Upper lobe of left lung (tissue), 4 donors: ENCODE data around the gene BEST1.

Experiments used
- POLR2A ChIP-seq, 4 donors: fragments of 450-650 bp; IDR thresholded peaks; one replicate each; pipeline ENCODE4 v1.5.1; 2016 to 2017; ENCODE audit warnings: antibody characterized with exemption in 4 of 4, mild to moderate bottlenecking in 2 of 4
- TF ChIP-seq, protein P1 (sequence below), 6 experiments: fragments of 450-650 bp in 4 of 6; fragments of 200-600 bp in 2 of 6; sonication (generic) in 2 of 6; IDR thresholded peaks; one replicate each; pipeline ENCODE4 v1.5.1; 2016 to 2019; ENCODE audit warnings: antibody characterized with exemption in 6 of 6

GRCh38 chr11:61964666-61965271, 14.6 kb downstream of the BEST1 start:
- peak in 1 of 4 donors; percentile 5 for TF ChIP-seq POLR2A (IDR thresholded peaks at IDR 0.05)
- TF ChIP-seq, protein P1, sequence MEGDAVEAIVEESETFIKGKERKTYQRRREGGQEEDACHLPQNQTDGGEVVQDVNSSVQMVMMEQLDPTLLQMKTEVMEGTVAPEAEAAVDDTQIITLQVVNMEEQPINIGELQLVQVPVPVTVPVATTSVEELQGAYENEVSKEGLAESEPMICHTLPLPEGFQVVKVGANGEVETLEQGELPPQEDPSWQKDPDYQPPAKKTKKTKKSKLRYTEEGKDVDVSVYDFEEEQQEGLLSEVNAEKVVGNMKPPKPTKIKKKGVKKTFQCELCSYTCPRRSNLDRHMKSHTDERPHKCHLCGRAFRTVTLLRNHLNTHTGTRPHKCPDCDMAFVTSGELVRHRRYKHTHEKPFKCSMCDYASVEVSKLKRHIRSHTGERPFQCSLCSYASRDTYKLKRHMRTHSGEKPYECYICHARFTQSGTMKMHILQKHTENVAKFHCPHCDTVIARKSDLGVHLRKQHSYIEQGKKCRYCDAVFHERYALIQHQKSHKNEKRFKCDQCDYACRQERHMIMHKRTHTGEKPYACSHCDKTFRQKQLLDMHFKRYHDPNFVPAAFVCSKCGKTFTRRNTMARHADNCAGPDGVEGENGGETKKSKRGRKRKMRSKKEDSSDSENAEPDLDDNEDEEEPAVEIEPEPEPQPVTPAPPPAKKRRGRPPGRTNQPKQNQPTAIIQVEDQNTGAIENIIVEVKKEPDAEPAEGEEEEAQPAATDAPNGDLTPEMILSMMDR (IDR thresholded peaks at IDR 0.05): peak in 1 of 6 experiments; percentile 11
